Activated naive CD4-positive, alpha-beta T cell treated with anti-CD3 and anti-CD28 coated beads for 36 hours (primary cell): ENCODE data around the gene C11orf21. TPM values are rescaled to one million over a fixed set of nuclear protein-coding genes. Genes with fewer than 3 reads are reported as not detected.

Experiments used
- CTCF ChIA-PET: fragments of 350-600 bp; sonication (Branson Sonifier 250); formaldehyde crosslinking; loops from one replicate; lab custom pipeline; 2021; ENCODE audit warnings: antibody characterized with exemption; lab: Charles Lee
- DNase-seq: peaks from one replicate; pipeline ENCODE4 v3.0.0-alpha.2; 2020
- H3K27ac Mint-ChIP-seq: one replicate; pipeline ENCODE4 v1.8.0; 2021; ENCODE audit warnings: mild to moderate bottlenecking, mixed read lengths
- H3K27me3 Mint-ChIP-seq: one replicate; pipeline ENCODE4 v1.8.0; 2021; ENCODE audit warnings: low read depth, mixed read lengths
- H3K36me3 Mint-ChIP-seq: one replicate; pipeline ENCODE4 v1.8.0; 2021; ENCODE audit warnings: low read depth, mixed read lengths
- H3K4me1 Mint-ChIP-seq: one replicate; pipeline ENCODE4 v1.8.0; 2021; ENCODE audit warnings: low read depth, mixed read lengths
- H3K4me3 Mint-ChIP-seq: one replicate; pipeline ENCODE4 v1.8.0; 2021; ENCODE audit warnings: mild to moderate bottlenecking, moderate library complexity, mixed read lengths
- H3K9me3 Mint-ChIP-seq: one replicate; pipeline ENCODE4 v1.8.0; 2021; ENCODE audit warnings: mixed read lengths
- intact Hi-C: fragments of 100-400 bp; cut with micrococcal nuclease; formaldehyde crosslinking; loops from one replicate; pipeline ENCODE4 v1.15.1; 2023
- total RNA-seq, 2 experiments: library from RNA; stranded (reverse); gene quantifications; one replicate each; pipeline ENCODE4 v1.2.3, GENCODE V29; 2021

C11orf21 gene
- total RNA-seq, 2 experiments from 2014 or later = 6.1 to 6.6 TPM

DNA sequence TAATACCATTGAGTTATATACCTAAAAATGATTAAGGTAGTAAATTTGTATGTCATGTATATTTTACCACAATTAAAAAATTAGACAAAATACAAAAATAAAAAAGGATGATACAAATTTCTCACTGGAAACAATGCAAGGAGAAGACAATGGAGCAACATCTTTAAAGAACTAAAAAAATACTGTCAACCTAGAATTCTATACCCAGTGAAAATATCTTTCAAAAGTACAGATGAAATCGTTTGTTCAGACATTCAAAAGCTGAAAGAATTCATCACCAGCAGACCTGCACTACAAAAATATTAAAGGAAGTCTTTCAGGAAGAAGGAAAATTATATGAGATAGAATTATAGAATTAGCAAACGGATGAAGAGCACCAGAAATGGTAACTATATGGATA lies 21.5 kb downstream of the C11orf21 start:
- Mint-ChIP-seq H3K4me1 (no peaks in the 10 kb centered on the region), H3K27me3 (no peaks in the 10 kb centered on the region), H3K9me3 (peaks cover 15% of the 10 kb centered on the region), H3K27ac (no peak overlapping the region), H3K4me3 (no peak overlapping the region), H3K36me3 (peaks cover 3% of the 10 kb centered on the region)
- intact Hi-C loops = no loop called here
- DNase-seq = no peak
- CTCF ChIA-PET = interaction anchor here (1.4 kb wide), 1 partner anchor 19 kb away, joined by 3 read pairs; no protein-coding TSS in a partner anchor

DNA sequence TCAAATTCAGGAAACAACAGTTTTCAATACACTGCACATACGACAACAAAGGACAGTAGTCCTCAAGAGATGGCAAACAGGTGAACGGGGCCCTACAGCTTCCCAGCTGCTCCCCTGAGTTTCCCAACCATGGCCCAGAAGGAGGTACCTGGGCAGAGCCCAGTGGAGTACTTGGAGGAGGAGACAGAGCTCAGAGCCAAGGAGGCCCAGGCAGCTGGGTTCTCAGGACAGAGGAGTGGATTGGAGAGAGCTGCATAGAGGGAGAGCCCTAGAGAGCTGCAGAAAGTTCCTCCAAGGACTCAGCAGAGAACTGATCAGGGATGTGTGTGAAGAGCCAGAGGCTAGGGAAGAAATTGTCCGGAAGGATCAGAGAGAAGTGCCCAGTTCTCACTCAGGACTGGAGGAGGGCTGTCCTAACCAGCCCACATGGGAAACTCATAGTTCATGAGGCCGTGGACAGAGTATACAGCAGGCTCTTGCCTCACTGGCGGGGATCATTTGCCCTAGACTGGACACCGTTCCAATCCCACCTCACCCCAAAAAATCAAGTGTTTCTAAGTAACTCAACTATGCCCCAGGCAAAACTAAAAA lies 23.7 kb downstream of the C11orf21 start:
- H3K27me3 Mint-ChIP-seq = peaks cover 4% of the 10 kb centered on the region
- intact Hi-C loops = no loop called here
- no peak overlapping the region for H3K27ac Mint-ChIP-seq
- no peak for DNase-seq
- H3K4me3 Mint-ChIP-seq = no peak overlapping the region
- CTCF ChIA-PET = interaction anchor here (0.6 kb wide), 1 partner anchor 22 kb away, joined by 4 read pairs; no protein-coding TSS in a partner anchor
- peaks cover 3% of the 10 kb centered on the region for H3K36me3 Mint-ChIP-seq
- peaks cover 15% of the 10 kb centered on the region for H3K9me3 Mint-ChIP-seq
- no peaks in the 10 kb centered on the region for H3K4me1 Mint-ChIP-seq

DNA sequence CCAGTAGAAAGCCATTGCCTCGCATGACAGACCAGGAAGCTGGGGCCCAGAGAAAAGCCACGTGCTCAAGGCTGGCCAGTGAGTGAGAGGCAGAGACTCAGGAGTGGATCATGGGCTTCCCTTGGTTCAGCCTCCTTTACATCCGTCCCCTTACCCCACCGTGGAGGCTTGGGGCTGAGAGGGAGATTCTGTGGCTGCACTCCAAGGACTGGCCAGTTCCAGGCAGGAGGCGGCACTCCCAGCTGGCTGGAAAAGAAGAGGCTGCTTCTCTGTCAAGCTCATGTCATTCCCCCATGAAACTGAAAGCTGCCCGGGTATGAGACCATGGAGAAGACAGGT lies 24.7 kb downstream of the C11orf21 start:
- H3K27me3 Mint-ChIP-seq = peaks cover 10% of the 10 kb centered on the region
- H3K9me3 Mint-ChIP-seq = peaks cover 12% of the 10 kb centered on the region
- no peak for DNase-seq
- H3K4me3 Mint-ChIP-seq = no peak overlapping the region
- no peak overlapping the region for H3K27ac Mint-ChIP-seq
- H3K4me1 Mint-ChIP-seq = no peaks in the 10 kb centered on the region
- CTCF ChIA-PET = no interaction called here
- intact Hi-C loops = no loop called here
- H3K36me3 Mint-ChIP-seq = peaks cover 3% of the 10 kb centered on the region

DNA sequence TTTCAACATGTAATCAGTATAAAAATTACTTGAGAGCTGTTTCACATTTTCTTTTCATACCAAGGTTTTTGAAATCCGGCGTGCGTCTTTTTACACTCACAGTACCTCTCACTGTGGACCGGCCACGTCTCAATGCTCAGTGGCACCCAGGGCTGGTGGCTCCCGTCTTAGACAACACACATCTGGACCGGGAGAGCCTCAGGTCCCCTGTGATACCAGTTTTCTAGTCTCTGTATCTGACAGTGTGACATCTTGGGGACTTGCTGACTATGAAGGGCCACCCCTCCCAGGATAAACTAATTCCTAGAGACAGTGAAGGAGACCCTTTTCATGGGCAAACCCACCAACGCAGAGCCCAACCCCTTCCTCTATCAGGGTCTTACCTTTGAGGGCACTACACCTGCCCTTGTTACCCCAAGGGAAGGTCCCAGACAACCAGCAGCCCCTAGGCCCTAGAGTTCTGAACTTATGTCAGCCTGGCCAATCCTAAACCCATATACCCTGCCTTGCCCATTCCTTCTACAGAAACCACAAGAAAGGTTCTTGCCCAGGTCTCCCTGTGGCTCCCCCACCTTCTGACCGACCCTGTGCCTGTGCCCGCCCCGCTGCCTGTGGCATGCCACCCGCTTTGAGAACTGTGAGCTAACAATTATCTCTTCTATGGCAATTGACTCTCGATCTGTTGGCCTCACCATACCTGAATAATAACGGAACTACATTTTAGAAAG lies 25.3 kb downstream of the C11orf21 start:
- peaks cover 3% of the 10 kb centered on the region for H3K36me3 Mint-ChIP-seq
- no peaks in the 10 kb centered on the region for H3K4me1 Mint-ChIP-seq
- peaks cover 12% of the 10 kb centered on the region for H3K27me3 Mint-ChIP-seq
- H3K4me3 Mint-ChIP-seq = no peak overlapping the region
- H3K27ac Mint-ChIP-seq = no peak overlapping the region
- no peak for DNase-seq
- CTCF ChIA-PET = no interaction called here
- peaks cover 11% of the 10 kb centered on the region for H3K9me3 Mint-ChIP-seq
- intact Hi-C loops = no loop called here

DNA sequence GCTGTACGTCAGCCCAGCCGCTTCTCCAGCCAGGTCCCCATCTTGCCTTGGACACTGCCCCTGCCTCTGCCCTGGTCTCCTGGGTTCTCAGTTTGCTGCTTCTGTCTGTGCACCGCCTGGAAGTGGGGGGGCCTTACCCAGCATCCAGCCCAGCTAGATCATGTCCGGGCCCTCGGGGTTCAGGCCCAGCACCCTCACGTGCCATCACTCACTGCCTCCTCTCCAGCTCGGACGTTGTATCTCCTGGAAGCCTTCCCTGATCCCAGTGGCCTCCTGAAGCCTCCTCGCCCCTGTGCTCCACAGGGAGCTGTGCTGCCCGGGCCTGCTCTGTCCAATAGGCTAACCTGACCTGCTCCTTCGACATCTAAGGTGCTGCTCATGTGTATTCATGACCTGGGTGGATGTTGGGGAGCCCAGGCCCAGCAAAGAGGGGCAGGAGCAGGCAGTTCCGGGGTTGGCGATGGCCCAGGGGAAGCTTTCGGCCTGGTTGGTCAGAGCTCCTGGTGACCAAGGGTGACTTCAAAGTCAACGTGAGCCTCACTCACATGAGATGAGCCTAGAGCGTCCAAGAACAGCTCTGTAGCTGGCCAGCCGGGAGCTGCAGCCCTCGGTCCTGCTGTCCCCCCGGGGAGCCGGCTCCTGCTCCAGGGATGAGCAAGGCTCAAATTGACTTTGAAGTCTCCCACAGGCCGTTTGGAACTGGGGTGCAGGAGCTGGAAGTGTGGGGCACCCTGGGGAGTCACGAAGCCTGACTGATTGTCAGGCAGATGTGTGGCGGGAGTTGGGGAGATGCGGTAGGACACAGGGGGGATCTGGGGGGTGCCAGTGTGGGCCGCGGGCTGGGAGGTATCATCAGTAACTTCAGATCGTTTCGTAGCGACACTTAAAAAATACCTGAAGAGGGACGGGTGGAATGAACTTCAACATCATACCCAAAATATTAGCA lies 26.1 kb downstream of the C11orf21 start:
- intact Hi-C loops = no loop called here
- CTCF ChIA-PET = interaction anchor here (1.2 kb wide), 1 partner anchor 27 kb away, joined by 3 read pairs; no protein-coding TSS in a partner anchor
- Mint-ChIP-seq H3K36me3 (peaks cover 3% of the 10 kb centered on the region), H3K4me1 (peaks cover under 1% of the 10 kb centered on the region), H3K4me3 (no peak overlapping the region), H3K9me3 (peaks cover 11% of the 10 kb centered on the region), H3K27me3 (peaks cover 13% of the 10 kb centered on the region), H3K27ac (no peak overlapping the region)
- DNase-seq = no peak

DNA sequence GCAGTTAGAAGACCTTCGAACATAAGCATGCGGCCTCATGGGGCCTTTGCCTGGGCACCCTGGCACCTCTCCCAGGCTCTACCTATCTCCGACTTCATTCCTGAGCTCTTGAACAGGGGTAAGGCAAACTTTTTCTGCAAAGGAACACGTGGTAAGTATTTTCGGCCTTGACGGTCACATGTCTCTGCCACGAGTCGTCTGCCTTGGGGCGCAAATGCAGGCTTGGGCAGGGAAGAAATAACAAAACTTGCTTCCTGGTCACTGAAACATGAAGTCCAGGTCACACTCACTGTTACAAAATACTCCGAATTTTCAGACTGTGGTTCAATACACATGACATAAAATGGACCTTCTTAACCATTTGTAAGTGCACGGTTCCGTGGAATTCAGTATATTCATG lies 27.9 kb downstream of the C11orf21 start:
- CTCF ChIA-PET = no interaction called here
- Mint-ChIP-seq H3K9me3 (no peaks in the 10 kb centered on the region), H3K4me1 (peaks cover 4% of the 10 kb centered on the region), H3K27ac (no peak overlapping the region), H3K36me3 (no peaks in the 10 kb centered on the region), H3K4me3 (no peak overlapping the region), H3K27me3 (peaks cover 16% of the 10 kb centered on the region)
- no peak for DNase-seq
- intact Hi-C loops = no loop called here

DNA sequence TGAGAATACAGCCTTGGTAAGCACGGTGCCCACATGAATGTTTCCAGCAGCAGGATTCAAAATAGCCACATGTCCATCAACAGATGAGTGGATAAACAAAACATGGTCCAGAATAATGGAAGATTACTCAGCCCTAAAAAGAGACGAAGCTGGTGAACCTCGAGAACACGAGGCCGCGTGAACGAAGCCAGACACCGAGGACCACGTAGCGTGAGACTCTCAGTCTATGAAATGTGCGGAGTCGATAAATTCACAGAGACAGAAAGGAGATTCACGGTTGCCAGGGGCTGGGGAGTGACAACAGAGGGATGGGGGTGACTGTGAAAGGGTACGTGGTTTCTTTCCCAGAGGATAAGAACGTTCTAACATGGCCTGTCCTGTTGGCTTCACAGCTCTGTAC lies 28.4 kb downstream of the C11orf21 start:
- H3K9me3 Mint-ChIP-seq = no peaks in the 10 kb centered on the region
- H3K4me1 Mint-ChIP-seq = peaks cover 4% of the 10 kb centered on the region
- no peak overlapping the region for H3K27ac Mint-ChIP-seq
- H3K36me3 Mint-ChIP-seq = no peaks in the 10 kb centered on the region
- DNase-seq = no peak
- CTCF ChIA-PET = no interaction called here
- H3K27me3 Mint-ChIP-seq = peaks cover 20% of the 10 kb centered on the region
- no peak overlapping the region for H3K4me3 Mint-ChIP-seq
- intact Hi-C loops = no loop called here

DNA sequence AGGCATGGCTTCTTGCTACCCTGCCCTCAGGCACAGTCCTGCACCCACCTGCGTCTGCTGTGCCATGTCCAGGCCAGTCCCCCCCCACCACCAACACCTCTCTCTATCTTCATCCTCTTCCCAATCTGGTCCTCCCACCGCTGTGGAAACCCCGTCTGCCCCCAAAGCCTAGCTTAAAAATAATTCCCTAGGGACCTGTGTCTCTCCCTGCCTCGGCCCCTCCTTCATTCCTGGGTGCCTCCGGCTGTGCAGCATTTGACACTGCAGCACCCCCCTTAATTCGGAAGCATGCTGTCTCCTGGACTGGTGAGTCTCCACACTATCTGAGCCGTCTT lies 28.8 kb downstream of the C11orf21 start:
- CTCF ChIA-PET = no interaction called here
- H3K4me1 Mint-ChIP-seq = peaks cover 8% of the 10 kb centered on the region
- H3K9me3 Mint-ChIP-seq = no peaks in the 10 kb centered on the region
- H3K27ac Mint-ChIP-seq = no peak overlapping the region
- intact Hi-C loops = no loop called here
- no peaks in the 10 kb centered on the region for H3K36me3 Mint-ChIP-seq
- H3K4me3 Mint-ChIP-seq = no peak overlapping the region
- no peak for DNase-seq
- peaks cover 24% of the 10 kb centered on the region for H3K27me3 Mint-ChIP-seq

DNA sequence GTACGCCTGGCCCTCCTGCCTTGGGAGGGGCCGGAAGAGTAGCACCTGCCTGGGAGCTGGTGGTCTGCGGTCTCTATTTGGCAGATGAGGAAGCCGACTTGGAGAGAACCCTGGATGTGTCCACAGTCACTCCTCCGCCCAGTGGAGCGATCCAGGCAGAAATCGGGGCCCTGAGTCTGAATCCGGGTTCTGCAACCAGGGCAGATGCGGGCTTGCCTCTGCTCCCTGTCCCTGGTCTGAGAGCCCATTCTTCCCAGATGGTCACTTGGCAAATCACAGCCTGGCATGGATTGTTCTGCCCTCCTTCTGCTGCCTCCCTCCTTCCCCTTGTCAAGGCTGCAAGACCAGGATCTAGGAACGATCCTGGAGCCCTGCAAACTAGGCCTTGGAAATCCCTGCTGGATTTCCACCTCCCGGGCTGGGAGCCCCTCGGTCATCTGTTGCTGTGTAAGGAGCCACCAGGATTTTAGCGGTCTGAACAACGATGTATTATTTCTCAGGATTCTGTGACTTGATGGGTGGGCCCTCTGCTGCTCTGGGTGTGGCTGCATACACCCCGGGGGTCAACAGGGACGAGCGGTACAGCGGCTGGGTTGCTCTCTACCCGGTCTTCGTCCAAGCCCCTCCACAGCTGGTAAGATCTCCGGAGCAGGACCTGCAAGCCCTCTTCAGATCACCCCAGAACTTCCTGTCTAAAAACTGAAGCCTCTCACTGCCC lies 29.3 kb downstream of the C11orf21 start:
- H3K27me3 Mint-ChIP-seq = peaks cover 25% of the 10 kb centered on the region
- DNase-seq = no peak
- CTCF ChIA-PET = no interaction called here
- no peak overlapping the region for H3K4me3 Mint-ChIP-seq
- H3K4me1 Mint-ChIP-seq = peaks cover 9% of the 10 kb centered on the region
- H3K36me3 Mint-ChIP-seq = no peaks in the 10 kb centered on the region
- H3K9me3 Mint-ChIP-seq = no peaks in the 10 kb centered on the region
- no peak overlapping the region for H3K27ac Mint-ChIP-seq
- intact Hi-C loops = no loop called here

DNA sequence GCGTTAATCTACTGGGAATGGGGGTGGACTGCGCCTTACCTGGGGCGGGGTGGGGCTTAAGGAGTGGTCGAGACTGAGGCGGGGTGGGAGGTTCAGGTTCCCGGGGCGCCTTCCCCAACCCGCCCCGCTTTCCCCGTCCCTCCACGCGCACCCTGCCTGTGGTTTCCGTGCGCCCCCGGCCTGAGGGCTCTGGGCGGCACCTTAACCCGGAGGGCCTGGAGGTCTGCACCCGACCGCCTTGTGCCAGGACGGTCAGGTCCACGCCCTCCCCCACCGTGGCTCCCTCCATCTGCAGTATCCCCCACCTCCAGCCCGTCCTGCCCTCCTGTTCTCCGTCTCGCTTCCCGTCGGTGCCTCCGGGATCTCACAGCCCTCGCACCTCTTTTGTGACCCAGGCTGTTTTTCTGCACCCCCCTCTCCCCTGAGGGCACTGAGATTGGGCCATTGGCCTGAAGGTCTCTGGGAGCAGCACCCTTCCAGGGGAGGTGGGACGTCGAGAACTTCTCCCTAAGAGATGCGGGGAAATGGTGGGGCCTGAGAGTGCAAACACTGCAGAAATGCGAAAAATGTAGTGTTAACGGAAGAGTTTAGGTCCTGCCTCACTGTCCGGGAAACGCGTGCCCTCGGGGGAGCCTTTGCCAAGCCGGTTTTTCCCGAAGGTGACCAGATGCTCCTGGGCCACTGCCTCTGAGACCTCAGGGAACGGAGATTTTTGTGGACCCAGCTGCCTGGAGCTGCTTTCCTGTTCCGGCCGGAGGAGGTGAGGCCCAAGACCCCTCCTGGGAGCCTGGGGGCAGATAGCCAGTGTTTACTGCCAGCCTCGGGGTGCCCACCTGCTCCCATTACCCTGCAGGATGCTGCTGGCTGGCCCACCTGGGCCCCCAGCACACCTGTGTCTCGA lies 30.1 kb downstream of the C11orf21 start:
- no peak overlapping the region for H3K4me3 Mint-ChIP-seq
- H3K4me1 Mint-ChIP-seq = peaks cover 11% of the 10 kb centered on the region
- H3K27me3 Mint-ChIP-seq = peaks cover 25% of the 10 kb centered on the region
- no peaks in the 10 kb centered on the region for H3K9me3 Mint-ChIP-seq
- no peak for DNase-seq
- no peak overlapping the region for H3K27ac Mint-ChIP-seq
- no peaks in the 10 kb centered on the region for H3K36me3 Mint-ChIP-seq
- intact Hi-C loops = no loop called here
- CTCF ChIA-PET = no interaction called here

DNA sequence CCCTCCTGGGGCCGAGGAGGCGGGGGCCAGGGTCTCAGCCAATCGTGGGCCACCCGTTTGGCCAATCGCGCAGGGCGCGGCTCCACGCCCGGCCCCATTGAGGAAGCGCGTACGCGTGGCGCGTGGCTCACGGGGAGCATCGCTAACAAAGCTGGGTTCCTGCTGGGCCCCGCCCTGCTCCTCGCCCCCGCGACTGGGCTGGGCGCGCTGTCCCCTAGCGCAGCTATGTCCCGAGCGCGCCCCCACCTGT lies 30.7 kb downstream of the C11orf21 start:
- CTCF ChIA-PET = no interaction called here
- Mint-ChIP-seq H3K4me3 (no peak overlapping the region), H3K27me3 (peaks cover 25% of the 10 kb centered on the region), H3K4me1 (peaks cover 17% of the 10 kb centered on the region), H3K9me3 (no peaks in the 10 kb centered on the region), H3K27ac (no peak overlapping the region), H3K36me3 (no peaks in the 10 kb centered on the region)
- intact Hi-C loops = no loop called here
- DNase-seq = no peak
